Activated naive CD8-positive, alpha-beta T cell (primary cell): ENCODE results near the gene RAB11FIP4.
"Not testable (repeated sequence)": the region's sequence is repeated elsewhere in the genome, so short reads cannot be mapped to it uniquely, and the experiment has no call there.

Experiments
- H3K27ac Mint-ChIP-seq: one replicate; pipeline ENCODE4 v1.8.0; 2021; ENCODE audit warnings: mixed read lengths
- H3K27me3 Mint-ChIP-seq: one replicate; pipeline ENCODE4 v1.8.0; 2021; ENCODE audit warnings: mixed read lengths
- H3K36me3 Mint-ChIP-seq: one replicate; pipeline ENCODE4 v1.8.0; 2021; ENCODE audit warnings: mixed read lengths
- H3K4me1 Mint-ChIP-seq: one replicate; pipeline ENCODE4 v1.8.0; 2021; ENCODE audit warnings: low read depth, mixed read lengths
- H3K4me3 Mint-ChIP-seq: one replicate; pipeline ENCODE4 v1.8.0; 2021; ENCODE audit warnings: mild to moderate bottlenecking, mixed read lengths
- H3K9me3 Mint-ChIP-seq: one replicate; pipeline ENCODE4 v1.8.0; 2021; ENCODE audit warnings: low read depth, mixed read lengths

RAB11FIP4 gene

GRCh38 chr17:31379597-31380205 is 11.8 kb upstream of the RAB11FIP4 start:
- H3K4me3 Mint-ChIP-seq, result no peak overlapping the region
- no peaks in the 10 kb centered on the region for H3K27me3 Mint-ChIP-seq
- no peak overlapping the region for H3K27ac Mint-ChIP-seq
- H3K4me1 Mint-ChIP-seq, result no peaks in the 10 kb centered on the region
- no peaks in the 10 kb centered on the region for H3K36me3 Mint-ChIP-seq
- no peaks in the 10 kb centered on the region for H3K9me3 Mint-ChIP-seq

- no peaks in the 10 kb centered on the region for H3K4me1 Mint-ChIP-seq
- H3K36me3 Mint-ChIP-seq, result no peaks in the 10 kb centered on the region
- H3K9me3 Mint-ChIP-seq, result no peaks in the 10 kb centered on the region
- no peak overlapping the region for H3K4me3 Mint-ChIP-seq
- H3K27me3 Mint-ChIP-seq, result no peaks in the 10 kb centered on the region
- peak overlapping the region; percentile 10 for H3K27ac Mint-ChIP-seq
Observed at GRCh38 chr17:31381165-31381668, 10.3 kb upstream of the RAB11FIP4 start.

GRCh38 chr17:31382668-31383275 is 8.7 kb upstream of the RAB11FIP4 start:
- not testable (repeated sequence) for H3K4me3 Mint-ChIP-seq, H3K4me1 Mint-ChIP-seq, H3K27ac Mint-ChIP-seq, H3K27me3 Mint-ChIP-seq, H3K9me3 Mint-ChIP-seq, H3K36me3 Mint-ChIP-seq

GRCh38 chr17:31383488-31383887 is 8.0 kb upstream of the RAB11FIP4 start:
- H3K36me3 Mint-ChIP-seq, H3K4me1 Mint-ChIP-seq, H3K4me3 Mint-ChIP-seq, H3K9me3 Mint-ChIP-seq, H3K27me3 Mint-ChIP-seq: not testable (repeated sequence)
- peak overlapping the region; percentile 46 for H3K27ac Mint-ChIP-seq

GRCh38 chr17:31385428-31386285 is 5.8 kb upstream of the RAB11FIP4 start:
- Mint-ChIP-seq H3K4me3 (no peak overlapping the region), H3K27me3 (peaks cover 7% of the 10 kb centered on the region), H3K27ac (no peak overlapping the region), H3K4me1 (peaks cover 6% of the 10 kb centered on the region), H3K9me3 (no peaks in the 10 kb centered on the region), H3K36me3 (no peaks in the 10 kb centered on the region)

DNA sequence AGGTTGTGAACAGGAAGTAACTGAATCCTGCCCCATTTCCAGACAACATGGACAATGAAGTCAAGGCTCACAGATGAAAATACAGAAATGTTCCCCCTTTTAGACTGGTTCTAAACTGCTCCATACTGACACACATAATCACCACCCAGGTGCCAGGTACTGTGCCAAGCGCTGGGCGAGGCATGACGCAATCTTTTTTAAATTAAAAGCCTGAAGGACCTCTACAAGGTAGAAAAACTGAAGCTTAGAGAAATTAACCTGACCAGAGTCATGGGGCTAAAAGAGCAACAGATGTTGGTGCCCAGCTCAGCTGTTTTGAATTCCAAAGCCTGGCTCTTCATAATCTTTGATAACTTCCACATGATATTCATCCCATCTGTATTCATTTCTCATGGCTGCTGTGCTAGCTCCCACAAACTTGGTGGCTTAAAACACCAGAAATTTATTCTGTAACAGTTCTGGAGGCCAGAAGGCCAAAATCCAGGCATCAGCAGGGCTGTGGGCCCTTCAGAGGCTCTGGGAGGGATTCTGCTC is 4.9 kb upstream of the RAB11FIP4 start:
- H3K36me3 Mint-ChIP-seq, result no peaks in the 10 kb centered on the region
- H3K27me3 Mint-ChIP-seq, result peaks cover 7% of the 10 kb centered on the region
- H3K9me3 Mint-ChIP-seq, result no peaks in the 10 kb centered on the region
- no peak overlapping the region for H3K4me3 Mint-ChIP-seq
- H3K4me1 Mint-ChIP-seq, result peaks cover 6% of the 10 kb centered on the region
- no peak overlapping the region for H3K27ac Mint-ChIP-seq

DNA sequence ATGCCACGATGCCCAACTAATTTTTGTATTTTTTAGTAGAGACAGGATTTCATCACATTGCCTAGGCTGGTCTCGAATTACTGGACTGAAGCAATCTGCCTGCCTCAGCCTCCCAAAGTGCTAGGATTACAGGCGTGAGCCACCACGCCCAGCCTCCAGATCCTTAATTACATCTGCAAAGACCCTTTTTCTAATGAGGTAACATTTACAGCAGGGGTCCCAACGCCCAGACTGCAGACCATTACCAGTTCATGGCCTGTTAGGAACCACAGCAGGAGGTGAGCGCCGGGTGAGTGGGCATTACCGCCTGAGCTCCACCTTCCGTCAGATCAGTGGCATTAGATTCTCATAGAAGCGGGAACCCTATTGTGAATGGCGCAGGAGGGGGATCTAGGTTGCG is 4.0 kb upstream of the RAB11FIP4 start:
- Mint-ChIP-seq H3K4me3 (no peak overlapping the region), H3K9me3 (no peaks in the 10 kb centered on the region), H3K4me1 (peaks cover 7% of the 10 kb centered on the region), H3K36me3 (no peaks in the 10 kb centered on the region), H3K27ac (no peak overlapping the region), H3K27me3 (peaks cover 8% of the 10 kb centered on the region)

DNA sequence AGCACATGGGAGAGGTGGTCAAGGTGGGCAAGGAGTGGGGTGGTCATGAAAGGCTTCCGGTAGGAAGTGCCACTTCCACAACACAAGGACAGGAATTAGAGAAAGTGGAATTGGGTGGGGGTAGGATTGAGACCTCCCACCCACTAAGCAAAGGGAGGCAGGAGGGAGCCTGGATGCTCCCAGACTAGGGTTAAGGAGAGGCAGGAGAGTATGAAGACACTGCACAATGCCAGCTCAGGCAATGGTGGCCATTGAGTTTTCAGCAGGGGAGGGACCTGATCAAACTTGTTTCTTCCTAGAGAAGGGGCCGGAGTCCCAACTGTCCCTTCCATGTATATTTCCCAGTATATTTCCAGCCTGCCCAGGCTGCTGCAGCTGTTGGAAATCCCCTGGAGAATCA is 3.1 kb upstream of the RAB11FIP4 start:
- H3K36me3 Mint-ChIP-seq, result no peaks in the 10 kb centered on the region
- H3K27ac Mint-ChIP-seq, result no peak overlapping the region
- no peak overlapping the region for H3K4me3 Mint-ChIP-seq
- H3K4me1 Mint-ChIP-seq, result peaks cover 10% of the 10 kb centered on the region
- H3K9me3 Mint-ChIP-seq, result no peaks in the 10 kb centered on the region
- H3K27me3 Mint-ChIP-seq, result peaks cover 15% of the 10 kb centered on the region

GRCh38 chr17:31388770-31389656 is 2.5 kb upstream of the RAB11FIP4 start:
- Mint-ChIP-seq H3K4me3 (peak overlapping the region; percentile 30), H3K36me3 (no peaks in the 10 kb centered on the region), H3K9me3 (no peaks in the 10 kb centered on the region), H3K27me3 (peaks cover 18% of the 10 kb centered on the region), H3K27ac (no peak overlapping the region), H3K4me1 (peaks cover 10% of the 10 kb centered on the region)

- H3K27me3 Mint-ChIP-seq, result peaks cover 23% of the 10 kb centered on the region
- no peaks in the 10 kb centered on the region for H3K36me3 Mint-ChIP-seq
- peaks cover 10% of the 10 kb centered on the region for H3K4me1 Mint-ChIP-seq
- no peaks in the 10 kb centered on the region for H3K9me3 Mint-ChIP-seq
- peak overlapping the region; percentile 79 for H3K4me3 Mint-ChIP-seq
- H3K27ac Mint-ChIP-seq, result no peak overlapping the region
Observed at GRCh38 chr17:31389657-31390381, 1.7 kb upstream of the RAB11FIP4 start.

GRCh38 chr17:31390426-31390747 is 1.1 kb upstream of the RAB11FIP4 start:
- H3K27ac Mint-ChIP-seq, result no peak overlapping the region
- peaks cover 10% of the 10 kb centered on the region for H3K4me1 Mint-ChIP-seq
- H3K36me3 Mint-ChIP-seq, result no peaks in the 10 kb centered on the region
- H3K9me3 Mint-ChIP-seq, result no peaks in the 10 kb centered on the region
- H3K27me3 Mint-ChIP-seq, result peaks cover 24% of the 10 kb centered on the region
- H3K4me3 Mint-ChIP-seq, result peak overlapping the region; percentile 79

DNA sequence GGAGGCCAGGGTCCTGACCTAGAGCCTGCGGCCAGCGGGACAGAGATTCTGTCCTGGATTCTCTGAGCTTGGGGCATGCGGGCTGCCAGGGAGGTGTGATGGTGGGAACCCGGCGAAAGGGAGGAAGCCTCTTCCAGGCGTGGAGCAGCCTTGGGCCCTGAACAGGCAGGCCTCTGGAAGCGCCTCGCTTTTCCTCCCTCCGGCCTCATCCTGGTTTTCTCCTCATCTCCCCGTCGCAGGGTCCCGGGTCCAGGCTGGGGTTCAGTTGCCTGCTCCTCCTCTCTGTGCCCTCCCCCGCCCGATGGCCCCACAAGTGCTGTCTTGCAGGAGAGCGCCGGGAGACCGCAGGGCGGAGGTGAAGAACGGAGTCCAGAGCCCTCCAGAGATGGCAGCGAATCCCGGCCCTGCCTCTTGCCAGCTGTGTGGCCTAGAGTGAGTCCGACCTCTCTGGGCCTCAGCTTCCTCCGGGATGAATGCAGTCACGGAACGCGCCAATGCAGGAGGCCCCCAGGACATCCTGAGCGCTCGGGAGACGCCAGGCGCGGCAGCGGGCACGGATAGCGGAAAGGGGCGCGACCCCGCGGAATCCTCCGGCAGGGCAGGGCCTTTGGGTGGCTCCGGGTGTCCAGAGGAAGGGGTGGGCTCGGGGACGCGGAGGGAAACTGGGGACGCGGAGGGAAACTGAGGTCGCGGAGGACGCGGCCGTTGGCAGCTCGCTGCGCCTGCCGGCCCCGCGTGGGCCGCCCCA is 553 bp upstream of the RAB11FIP4 start:
- Mint-ChIP-seq H3K27me3 (peaks cover 24% of the 10 kb centered on the region), H3K36me3 (no peaks in the 10 kb centered on the region), H3K27ac (no peak overlapping the region), H3K9me3 (no peaks in the 10 kb centered on the region), H3K4me1 (peaks cover 10% of the 10 kb centered on the region), H3K4me3 (peak overlapping the region; percentile 79)

DNA sequence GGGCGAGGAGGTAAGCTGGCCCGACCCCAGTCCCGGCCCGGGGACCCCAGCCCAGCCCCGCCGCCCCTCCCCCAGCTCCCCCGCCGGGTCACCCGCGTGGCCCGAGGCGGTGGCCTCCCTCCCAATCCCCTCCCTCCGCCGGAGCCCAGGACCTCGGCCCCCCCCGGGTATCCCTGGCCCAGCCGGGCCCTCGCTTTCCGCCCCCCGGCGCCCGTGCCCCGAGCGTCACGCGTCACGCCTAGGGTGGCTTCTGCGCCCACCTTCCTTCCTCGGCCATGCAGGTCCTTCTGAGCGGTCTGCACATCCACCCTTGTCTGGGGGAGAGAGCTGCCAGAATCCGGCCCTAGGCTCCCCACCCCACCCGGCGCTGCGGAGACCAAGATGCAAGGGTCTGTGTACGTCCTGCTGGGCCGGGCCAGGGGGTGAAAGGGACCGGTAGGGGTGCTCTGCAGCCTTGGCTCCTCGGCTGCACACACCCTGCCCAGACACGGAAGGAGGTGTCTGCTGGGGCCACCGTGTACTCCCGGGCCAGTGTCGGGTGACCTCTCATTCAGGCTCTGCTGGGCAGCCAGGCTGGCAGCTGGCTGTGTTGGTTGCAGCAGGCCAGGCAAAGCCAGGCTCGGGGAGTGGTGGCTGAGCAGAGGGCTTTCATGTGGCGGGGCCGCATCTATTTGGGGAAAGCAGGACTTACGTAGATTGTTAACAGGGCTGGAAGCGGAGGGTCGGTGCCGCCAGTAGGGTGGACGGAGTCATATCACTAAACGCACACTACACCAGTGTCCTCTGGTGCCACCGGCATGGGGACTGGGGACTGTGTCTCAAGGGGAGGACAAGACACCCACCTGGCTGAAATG is 754 bp downstream of the RAB11FIP4 start:
- Mint-ChIP-seq H3K9me3 (no peaks in the 10 kb centered on the region), H3K4me3 (peak overlapping the region; percentile 77), H3K36me3 (no peaks in the 10 kb centered on the region), H3K27ac (no peak overlapping the region), H3K4me1 (peaks cover 10% of the 10 kb centered on the region), H3K27me3 (peaks cover 24% of the 10 kb centered on the region)
